ENCODE data around the gene CFAP68. TPM values are rescaled to one million over a fixed set of nuclear protein-coding genes. Genes with fewer than 3 reads are reported as not detected.

CFAP68 gene
- total RNA-seq, 1 experiment from 2014 or later: 23.4 TPM

DNA sequence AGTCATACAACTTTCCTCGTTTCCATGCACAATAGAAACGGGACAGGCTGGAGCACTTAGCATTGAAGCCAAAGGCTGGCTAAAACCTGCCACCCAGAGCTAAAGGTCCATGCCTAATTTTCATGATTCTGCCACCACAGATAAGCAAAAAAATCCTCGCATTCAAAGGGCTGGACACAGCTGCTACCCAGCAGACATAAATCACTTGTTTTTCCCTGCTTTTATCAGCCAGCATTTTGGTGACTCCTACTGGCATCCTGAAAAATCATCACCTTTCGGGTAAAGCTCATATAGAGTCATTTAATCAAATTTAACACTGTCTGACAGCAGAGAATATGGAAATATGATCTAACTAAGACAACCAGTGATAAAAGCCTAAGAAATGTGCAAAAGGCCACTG lies 45.8 kb upstream of the CFAP68 start:
- peak overlapping the region in 1 of 3 experiments; percentile 46; a peak in 1 of 7 replicates for H3K27ac Mint-ChIP-seq
- Histone ChIP-seq H2BK5ac (ENCODE audit: insufficient read length, low read length) (no peak overlapping the region), H3K27me3 (ENCODE audit: insufficient read depth, low read length) (no peaks in the 10 kb centered on the region), H3K18ac (ENCODE audit: insufficient read length, low read depth, low read length) (no peak overlapping the region), H3K14ac (ENCODE audit: insufficient read depth, low read length) (no peak overlapping the region), H4K5ac (ENCODE audit: insufficient read length, low read depth, low read length) (no peak overlapping the region), H3K79me1 (ENCODE audit: insufficient read depth, low read depth, low read length, poor library complexity, severe bottlenecking) (no peaks in the 10 kb centered on the region), H3K56ac (ENCODE audit: insufficient read length, low read depth, low read length) (no peak overlapping the region), H3K4ac (ENCODE audit: low read depth, low read length) (no peak overlapping the region), H3K23ac (ENCODE audit: insufficient read length, low read depth, low read length) (no peak overlapping the region), H2BK15ac (ENCODE audit: low read depth, low read length) (no peak overlapping the region), H3K79me2 (ENCODE audit: insufficient read depth, low read length) (no peaks in the 10 kb centered on the region), H2BK12ac (ENCODE audit: insufficient read length, low read depth, low read length) (no peak overlapping the region), H2BK120ac (ENCODE audit: low read depth, low read length, poor library complexity, severe bottlenecking) (no peak overlapping the region), H3K4me2 (ENCODE audit: insufficient read depth, insufficient read length, low read length) (no peak overlapping the region), H3K23me2 (ENCODE audit: insufficient read length, low read depth, low read length, poor library complexity, severe bottlenecking) (no peaks in the 10 kb centered on the region), H3T11ph (ENCODE audit: low read length) (no peak overlapping the region), H3K9me3 (ENCODE audit: control insufficient read depth, low read depth, low read length) (no peaks in the 10 kb centered on the region), H4K8ac (replicated peaks; ENCODE audit: insufficient read length, low read depth, low read length) (no peak overlapping the region), H2AFZ (ENCODE audit: low read length) (no peak overlapping the region), H3K27ac (ENCODE audit: insufficient read length, low read depth, low read length) (no peak overlapping the region), H3K9ac (ENCODE audit: extremely low read depth, insufficient read length, low read length) (no peak overlapping the region), H2BK20ac (ENCODE audit: low read depth, low read length, poor library complexity, severe bottlenecking) (no peak overlapping the region), H3K4me1 (ENCODE audit: insufficient read depth, low read length) (no peaks in the 10 kb centered on the region), H4K20me1 (ENCODE audit: control insufficient read depth, insufficient read depth, insufficient read length) (no peaks in the 10 kb centered on the region), H2AK5ac (ENCODE audit: insufficient read length, low read length) (no peak overlapping the region), H4K91ac (ENCODE audit: insufficient read length, low read depth, low read length) (no peak overlapping the region)
- H3K9me3 Mint-ChIP-seq: no peaks in the 10 kb centered on the region
- H3K36me3 Mint-ChIP-seq (ENCODE audit: insufficient read depth in 1 of 3, low read depth in 3 of 3): peaks cover 0 to 17% (median 4%) of the 10 kb centered on the region in 3 experiments; a peak in 3 of 7 replicates
- WGBS (ENCODE audit: extremely low coverage, insufficient read length, low lambda C conversion rate): no CpG with 5 or more reads among the region's 4 CpGs
- no peak overlapping the region for H3K4me3 Mint-ChIP-seq
- no peak for DNase-seq
- H3K4me1 Mint-ChIP-seq: no peaks in the 10 kb centered on the region
- H3K27me3 Mint-ChIP-seq (ENCODE audit: low read depth): no peaks in the 10 kb centered on the region
- TF ChIP-seq, protein P1, sequence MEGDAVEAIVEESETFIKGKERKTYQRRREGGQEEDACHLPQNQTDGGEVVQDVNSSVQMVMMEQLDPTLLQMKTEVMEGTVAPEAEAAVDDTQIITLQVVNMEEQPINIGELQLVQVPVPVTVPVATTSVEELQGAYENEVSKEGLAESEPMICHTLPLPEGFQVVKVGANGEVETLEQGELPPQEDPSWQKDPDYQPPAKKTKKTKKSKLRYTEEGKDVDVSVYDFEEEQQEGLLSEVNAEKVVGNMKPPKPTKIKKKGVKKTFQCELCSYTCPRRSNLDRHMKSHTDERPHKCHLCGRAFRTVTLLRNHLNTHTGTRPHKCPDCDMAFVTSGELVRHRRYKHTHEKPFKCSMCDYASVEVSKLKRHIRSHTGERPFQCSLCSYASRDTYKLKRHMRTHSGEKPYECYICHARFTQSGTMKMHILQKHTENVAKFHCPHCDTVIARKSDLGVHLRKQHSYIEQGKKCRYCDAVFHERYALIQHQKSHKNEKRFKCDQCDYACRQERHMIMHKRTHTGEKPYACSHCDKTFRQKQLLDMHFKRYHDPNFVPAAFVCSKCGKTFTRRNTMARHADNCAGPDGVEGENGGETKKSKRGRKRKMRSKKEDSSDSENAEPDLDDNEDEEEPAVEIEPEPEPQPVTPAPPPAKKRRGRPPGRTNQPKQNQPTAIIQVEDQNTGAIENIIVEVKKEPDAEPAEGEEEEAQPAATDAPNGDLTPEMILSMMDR (conservative IDR thresholded peaks at IDR 0.05): peak; percentile 27; the same call in 1 of the 3 replicates

All from H9 (cell line).